ENCODE measurements around the gene ADGRG6.

DNA sequence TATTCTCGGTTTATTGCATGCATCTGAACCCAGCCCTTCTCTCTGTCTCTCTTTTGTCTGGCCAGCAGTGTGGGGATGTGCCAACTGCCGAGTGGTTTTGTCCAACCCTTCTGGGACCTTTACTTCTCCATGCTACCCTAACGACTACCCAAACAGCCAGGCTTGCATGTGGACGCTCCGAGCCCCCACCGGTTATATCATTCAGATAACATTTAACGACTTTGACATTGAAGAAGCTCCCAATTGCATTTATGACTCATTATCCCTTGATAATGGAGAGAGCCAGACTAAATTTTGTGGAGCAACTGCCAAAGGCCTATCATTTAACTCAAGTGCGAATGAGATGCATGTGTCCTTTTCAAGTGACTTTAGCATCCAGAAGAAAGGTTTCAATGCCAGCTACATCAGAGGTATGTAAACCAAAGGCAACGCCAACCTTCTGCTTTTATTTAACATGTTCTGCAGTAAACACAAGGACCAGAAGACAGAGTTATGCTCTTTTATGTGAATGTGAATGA lies 65.8 kb downstream of the ADGRG6 start:
- no peak for TF ChIP-seq POLR2A (IDR thresholded peaks at IDR 0.05)
- TF ChIP-seq, protein P1, sequence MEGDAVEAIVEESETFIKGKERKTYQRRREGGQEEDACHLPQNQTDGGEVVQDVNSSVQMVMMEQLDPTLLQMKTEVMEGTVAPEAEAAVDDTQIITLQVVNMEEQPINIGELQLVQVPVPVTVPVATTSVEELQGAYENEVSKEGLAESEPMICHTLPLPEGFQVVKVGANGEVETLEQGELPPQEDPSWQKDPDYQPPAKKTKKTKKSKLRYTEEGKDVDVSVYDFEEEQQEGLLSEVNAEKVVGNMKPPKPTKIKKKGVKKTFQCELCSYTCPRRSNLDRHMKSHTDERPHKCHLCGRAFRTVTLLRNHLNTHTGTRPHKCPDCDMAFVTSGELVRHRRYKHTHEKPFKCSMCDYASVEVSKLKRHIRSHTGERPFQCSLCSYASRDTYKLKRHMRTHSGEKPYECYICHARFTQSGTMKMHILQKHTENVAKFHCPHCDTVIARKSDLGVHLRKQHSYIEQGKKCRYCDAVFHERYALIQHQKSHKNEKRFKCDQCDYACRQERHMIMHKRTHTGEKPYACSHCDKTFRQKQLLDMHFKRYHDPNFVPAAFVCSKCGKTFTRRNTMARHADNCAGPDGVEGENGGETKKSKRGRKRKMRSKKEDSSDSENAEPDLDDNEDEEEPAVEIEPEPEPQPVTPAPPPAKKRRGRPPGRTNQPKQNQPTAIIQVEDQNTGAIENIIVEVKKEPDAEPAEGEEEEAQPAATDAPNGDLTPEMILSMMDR (IDR thresholded peaks at IDR 0.05): no peak
